NCI-H1105 treated with DMSO at 0.1 percent for 48 hours (cell line): Measurements from ENCODE around the gene PLEKHH3.
"Not testable (repeated sequence)": the region's sequence is repeated elsewhere in the genome, so short reads cannot be mapped to it uniquely, and the experiment has no call there.

ENCODE experiments used
- DNase-seq: peaks from one replicate; lab custom pipeline; 2025; lab: John Stamatoyannopoulos, UW

The PLEKHH3 gene

DNA sequence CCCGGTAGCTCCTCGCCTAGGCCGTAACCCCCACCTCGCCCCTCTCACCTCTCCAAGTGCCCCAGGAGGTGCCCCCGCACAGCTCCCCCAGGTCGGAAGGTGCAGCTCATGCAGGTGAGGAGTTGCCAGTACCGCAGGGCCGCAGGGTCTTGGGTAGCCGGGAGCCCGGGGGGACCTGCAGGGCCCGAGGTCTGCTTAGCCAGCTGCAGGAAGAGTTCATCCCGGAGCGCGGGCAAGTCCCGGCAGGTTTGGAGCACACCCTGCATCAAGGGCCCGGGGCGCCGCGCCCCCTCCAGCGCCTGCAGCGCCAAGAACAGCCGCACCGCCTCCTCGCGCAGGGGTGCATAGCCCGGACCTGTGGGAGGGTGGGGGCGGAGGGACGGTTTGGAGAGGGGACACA, 4.8 kb downstream of the PLEKHH3 start:
- DNase-seq = peak; percentile 81

DNA sequence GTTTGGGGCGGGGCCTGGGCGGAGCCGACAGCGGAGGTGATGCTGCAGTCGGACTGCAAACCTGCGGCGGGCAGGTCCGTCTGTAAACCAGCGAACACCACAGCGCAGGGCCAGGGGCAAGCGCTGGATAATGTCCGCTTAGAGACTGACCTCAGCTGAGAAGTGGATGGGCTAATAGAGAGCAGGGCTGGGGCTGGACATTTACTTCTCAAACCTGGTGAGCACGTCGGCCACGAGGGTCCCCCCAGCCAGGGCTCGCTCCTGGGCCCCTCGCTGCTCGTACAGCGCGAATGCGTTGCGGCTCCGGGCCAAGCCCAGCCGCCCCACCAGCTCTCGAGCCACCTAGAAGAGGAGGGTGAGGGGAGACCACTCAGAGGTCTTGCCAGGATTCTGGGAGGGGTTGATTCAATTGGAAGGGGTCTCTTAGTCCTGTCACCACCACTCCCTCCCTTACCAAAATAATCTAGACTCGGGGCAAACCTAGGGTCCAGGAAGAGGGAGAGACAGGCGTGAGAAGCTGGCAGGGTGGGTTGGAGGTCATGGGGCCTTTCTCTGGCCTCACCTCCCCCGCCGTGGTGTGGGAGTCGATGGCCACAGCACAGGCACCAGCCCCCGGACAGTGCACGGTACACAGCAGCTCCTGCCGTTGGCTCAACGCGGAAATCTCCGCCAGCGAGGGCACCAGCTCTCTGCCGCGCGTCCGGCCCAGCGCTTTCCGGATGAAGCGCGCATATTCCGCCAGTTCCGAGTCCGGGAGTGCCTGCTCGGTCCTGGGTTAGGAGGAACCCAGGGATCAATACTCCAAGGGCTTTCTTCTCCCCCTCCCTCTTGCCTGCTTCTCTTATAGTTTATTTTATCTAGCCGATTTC, 5.8 kb downstream of the PLEKHH3 start:
- no peak for DNase-seq

DNA sequence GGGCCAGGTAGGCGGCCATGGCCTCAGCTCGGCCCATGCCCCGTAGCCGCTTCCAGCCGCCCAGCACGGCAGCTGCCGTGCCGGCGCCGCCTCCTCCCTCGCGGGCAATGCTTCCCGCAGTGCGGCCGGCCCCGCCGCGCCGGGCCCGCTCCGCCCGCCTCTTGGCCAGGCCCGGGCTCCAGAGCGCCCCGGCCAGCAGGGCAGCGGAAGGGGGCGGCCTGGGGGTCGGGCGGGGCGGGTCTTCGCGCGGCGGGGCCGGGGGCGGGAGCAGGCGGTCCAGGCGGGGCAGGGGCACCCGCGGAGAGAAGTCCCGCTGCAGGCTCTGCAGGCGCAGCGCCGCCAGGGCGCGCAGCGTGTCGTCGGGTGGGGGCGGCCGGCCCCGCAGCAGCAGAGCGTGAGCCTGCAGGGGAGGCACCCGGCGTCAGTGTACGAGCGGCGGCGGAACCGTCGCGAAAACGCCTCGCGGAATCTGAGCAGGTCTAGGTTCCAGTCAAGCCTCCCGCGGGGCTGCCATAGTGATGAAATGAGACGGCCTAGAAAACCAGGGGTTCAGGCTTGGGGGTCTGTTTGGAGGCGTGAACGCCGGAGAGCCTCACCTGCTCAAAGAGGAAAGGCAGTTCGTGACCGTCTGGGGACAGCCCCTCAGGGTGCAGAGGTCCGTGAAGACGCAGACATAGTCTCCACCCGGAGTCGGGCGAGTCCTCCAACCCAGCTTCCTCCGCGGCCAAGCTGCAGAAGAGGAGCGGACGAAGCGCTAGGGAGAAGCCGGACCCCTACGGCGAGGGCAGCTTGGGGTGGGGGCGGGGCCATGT, 6.6 kb downstream of the PLEKHH3 start:
- DNase-seq = no peak

DNA sequence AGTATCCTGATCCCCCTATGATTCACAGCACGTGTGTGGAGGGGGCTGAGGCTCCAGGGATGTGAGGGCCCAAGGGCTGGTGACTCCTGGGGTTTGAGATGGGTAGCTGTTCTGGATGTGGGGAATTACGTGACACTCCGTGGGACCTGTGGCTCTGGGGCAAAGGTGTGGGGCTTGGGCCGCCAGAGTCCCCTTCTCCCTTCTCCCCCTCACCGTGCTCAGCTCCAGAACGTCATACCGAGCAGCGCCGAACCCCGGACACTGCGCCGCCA, 7.2 kb downstream of the PLEKHH3 start:
- DNase-seq = no peak

DNA sequence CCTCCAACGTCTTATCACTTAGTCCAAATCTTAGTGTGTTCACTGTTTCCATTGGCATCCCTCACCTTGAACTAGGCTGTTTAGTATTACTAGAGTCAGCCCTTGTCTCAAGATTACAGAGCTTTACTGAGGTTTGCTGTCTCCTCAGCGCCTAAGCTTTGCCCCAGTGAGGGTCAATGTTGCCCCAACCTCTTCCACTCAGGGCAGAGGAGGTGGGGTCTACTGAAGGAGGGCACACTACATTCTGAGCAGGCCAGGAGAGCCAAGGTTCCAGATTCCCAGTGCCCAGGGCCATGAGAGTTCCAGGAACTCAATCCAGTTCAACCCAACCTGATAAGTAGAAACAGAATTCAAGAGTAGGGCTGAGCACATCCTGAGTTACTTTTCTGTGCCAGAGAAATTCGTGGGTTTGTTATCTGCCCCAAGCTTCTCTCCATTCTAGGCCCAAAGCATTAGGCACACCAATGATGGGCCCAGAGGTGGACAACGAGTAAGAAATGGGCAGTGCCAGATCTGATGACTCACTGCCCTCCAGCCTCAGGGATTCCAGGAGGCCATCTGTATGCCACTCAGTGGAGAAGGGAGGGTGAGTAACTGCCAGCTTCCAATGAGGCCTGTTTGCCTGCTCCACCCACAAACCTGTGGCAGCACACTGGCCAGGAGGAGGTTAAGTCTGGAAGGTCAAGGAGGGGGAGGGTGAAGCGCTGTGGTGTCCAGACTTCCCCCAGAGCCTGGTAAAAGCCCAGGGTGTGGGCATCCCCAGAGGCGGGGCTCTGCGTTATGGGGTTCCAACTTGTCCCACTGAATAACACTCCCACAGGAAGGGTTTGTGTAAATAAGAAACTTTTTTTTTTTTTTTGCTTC, 9.5 kb downstream of the PLEKHH3 start:
- no peak for DNase-seq

DNA sequence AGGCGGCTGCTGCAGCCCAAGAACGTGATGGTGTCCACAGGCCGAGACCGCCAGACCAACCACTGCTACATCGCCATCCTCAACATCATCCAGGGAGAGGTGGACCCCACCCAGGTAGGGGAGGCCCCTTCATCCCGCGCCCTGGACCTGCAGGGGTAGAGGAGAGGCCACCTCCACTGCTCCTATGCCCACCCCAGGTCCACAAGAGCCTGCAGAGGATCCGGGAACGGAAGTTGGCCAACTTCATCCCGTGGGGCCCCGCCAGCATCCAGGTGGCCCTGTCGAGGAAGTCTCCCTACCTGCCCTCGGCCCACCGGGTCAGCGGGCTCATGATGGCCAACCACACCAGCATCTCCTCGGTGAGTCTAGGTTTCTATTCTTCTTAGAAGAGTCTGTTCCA, 10.7 kb downstream of the PLEKHH3 start:
- not testable (repeated sequence) for DNase-seq

DNA sequence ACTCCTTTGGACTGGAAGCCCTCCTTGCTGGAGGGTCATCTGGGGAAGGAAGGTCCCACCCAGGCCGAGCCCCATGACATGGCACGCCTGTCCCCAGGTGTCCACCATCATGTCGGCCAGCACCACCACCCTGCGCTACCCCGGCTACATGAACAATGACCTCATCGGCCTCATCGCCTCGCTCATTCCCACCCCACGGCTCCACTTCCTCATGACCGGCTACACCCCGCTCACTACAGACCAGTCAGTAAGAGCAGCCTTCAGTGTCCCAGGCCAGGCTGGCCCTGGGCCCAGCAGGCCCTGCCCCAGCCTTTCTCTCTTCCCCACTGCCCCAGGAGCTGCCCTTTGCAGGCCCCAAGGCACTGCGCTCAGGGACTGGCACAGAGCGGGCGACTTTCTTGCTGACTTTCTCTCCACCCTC, 11.2 kb downstream of the PLEKHH3 start:
- no peak for DNase-seq

DNA sequence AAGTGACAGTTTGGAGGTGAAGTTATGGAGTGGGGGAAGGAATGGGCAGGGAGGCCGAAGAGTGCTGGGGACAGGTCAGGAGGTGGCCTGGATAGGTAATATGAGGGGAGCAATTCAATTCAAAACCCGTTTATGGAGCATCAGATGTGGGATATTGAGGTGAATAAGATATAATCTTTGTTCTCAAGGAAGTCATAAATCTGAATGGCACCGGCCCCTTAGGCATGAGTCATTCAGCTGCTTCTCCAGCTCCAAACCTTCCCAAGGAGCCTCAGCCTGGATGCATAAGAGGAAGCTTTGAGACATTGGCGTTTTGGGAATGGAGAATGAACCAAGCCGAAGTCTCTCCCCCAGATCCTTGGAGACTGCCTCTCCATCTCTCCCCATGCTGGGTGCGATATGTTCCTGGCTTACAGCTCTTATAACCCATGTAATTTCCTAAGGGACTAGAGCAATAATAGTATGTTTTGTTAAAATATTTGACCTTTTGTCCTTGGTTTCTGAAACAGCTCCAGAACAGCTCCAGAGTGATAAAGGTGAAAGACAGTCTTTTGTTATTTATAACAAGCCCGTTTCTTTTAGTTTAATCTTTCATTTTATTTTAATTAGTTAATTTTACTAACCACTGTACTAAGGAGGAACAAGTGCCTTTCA, 16.0 kb downstream of the PLEKHH3 start:
- DNase-seq = no peak

DNA sequence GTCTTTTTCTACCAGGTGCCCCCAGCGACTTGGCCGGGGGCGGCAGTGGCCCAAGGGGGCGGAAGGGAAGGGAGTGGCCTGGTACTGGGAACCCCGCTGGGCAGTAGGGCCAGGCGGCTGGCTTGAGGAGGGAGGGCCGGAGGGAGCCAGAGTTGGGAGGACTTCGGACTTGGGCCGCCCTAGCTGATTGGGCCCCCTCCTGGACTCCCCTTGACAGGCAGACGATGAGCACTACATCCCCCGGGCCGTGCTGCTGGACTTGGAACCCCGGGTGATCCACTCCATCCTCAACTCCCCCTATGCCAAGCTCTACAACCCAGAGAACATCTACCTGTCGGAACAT, 16.9 kb downstream of the PLEKHH3 start:
- not testable (repeated sequence) for DNase-seq

DNA sequence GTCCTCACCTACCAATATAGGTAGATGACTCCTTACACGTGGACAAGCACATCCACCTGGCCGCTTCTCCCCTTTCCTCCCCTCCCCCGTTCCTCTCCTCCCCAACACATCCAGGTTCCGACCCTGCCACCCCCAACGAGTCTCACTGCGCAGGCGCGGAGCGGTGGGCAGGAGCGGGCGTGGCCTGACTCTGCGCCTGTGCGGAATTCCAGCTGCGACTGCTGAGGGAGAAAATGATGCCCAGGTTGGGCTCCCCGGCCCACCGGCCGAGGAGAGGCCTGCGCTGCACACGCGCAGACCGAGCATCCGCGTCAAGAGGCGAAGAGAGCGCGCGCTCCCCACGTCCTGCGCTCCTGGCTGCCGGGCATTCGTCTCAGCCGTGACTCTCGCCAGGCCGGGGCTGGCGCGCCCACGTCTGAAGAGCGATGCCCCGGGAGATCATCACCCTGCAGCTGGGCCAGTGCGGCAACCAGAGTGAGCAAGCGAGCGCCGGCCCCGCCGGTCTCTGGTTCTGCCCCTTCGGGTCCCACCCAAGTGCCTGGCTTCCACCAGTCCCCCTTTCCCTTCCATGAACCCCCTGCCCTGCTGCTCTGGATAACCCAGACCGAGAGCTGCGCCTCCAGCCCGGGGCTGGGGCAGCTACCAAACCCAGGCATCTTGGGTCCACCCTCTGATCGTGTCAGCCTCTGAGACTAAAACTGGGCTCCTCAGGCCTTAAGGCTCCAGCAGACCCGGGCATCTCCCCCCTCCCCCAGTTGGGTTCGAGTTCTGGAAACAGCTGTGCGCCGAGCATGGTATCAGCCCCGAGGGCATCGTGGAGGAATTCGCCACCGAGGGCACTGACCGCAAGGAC, 17.5 kb downstream of the PLEKHH3 start, which contains the start of gene TUBG2:
Gene TUBG2, plus strand, starts transcription at position 206 of the 853 bp plus-strand sequence. Its CDS starts 220 bp downstream, at position 426.
- peak; percentile 95 for DNase-seq

DNA sequence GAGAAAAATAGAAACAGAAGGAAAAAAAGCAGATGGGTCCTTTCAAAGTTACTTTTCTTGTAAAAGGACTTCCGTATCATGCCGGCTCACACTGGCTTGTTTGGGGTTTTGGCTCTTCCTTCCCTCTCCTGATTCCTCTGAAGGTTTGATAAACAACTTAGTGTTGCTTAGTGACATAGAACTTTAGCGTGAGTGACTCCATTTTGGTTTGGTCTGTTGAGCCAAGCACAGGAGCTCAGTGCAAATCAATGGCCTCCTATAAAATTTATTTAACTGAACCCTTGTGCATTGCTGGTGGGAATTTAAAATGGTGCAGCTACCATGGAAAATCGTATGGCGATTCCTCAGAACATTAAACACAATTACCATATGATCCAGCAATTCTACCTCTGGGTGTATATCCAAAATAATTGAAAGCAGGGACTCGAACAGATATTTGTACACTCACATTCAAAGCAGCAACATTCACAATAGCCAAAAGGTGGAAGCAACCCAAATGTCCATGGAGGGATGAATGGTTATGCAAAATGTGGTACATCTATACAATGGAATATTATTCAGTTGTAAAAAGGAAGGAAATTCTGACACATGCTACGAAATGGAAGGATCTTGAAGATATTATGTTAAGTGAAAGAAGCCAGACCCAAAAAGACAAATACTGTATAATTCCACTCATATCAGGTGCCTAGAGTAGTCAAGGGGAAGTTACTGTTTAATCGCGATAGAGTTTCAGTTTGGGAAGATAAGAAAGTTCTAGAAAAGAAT, 18.8 kb downstream of the PLEKHH3 start:
- no peak for DNase-seq

DNA sequence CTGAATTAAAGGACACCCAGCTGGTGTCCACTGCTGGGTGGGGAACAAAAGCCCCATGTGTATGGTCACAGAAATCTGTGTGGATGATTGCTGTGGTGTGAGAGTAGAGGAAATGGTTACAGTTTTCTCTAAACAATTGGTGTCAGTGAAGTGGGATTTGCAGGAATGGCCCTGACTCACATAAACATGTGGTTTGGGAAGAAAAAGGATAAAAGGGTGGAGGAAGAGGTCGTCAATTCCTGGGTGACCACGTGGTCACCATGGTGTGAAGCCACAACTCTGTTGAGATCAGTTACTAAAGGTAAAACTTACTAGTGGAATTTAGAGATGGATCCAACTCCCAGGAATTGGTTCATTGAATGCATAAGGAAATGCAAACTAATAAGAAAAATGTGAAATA, 21.3 kb downstream of the PLEKHH3 start:
- DNase-seq = no peak

DNA sequence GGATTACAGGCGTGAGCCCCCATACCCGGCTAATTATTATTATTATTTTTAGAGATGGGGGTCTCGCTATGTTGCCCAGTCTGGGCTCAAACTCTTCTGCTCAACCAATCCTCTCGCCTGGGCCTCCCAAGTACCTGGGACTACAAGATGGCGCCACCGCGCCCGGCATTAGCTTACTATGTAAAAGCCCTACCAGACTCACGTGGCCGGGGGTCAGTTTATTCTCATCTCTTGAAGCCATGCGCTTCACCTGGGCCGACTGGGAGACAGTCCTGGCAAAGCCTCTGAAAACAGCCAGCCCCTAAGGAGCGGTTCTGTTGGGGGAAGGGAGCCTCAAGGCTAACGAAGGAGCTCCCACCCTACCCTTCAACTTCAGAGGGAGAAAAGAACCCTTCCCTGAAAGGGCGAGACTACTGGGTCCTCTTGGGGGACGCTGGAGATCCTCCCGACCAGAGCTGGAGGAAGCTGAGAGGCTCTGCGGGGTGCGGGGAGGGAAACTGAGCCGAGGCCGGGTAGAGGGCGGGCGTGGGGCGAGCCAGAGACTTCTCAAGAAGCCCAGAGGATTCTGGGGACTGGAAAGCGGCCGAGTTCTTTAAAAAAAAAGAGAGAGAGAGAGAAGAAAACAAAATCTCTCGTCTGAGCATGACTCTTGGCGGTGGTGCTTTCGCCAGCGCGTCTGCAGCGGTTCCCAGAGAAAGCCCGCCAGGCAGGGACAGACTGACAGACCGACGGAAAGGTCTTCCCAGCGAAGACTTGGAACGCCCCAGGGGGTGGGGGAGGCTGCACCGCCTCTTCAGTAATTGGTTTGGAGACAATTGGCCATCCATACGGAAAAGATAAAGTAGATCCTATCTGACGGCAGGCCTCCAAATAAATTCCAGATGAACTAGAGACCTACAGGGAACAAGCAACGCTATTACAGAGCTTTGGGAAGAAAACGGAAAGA, 23.3 kb downstream of the PLEKHH3 start:
- no peak for DNase-seq

DNA sequence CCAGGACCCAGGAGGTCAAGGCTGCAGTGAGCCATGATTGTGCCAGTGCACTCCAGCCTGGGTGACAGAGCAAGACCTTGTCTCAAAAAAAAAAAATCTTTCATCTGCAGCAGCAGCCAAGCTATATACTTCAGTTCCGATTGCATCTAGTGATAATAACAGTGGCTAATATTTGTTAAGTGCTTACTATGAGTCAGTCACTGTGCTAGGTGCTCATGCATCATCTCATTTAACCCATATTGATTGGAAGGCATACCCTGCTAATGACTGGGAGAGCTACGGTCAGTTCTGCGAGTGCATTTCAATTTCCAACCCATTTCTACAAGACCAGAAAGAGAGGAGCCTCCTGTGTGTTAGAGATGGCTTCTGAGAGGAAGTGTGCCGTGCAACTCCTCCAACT, 25.4 kb downstream of the PLEKHH3 start:
- no peak for DNase-seq

DNA sequence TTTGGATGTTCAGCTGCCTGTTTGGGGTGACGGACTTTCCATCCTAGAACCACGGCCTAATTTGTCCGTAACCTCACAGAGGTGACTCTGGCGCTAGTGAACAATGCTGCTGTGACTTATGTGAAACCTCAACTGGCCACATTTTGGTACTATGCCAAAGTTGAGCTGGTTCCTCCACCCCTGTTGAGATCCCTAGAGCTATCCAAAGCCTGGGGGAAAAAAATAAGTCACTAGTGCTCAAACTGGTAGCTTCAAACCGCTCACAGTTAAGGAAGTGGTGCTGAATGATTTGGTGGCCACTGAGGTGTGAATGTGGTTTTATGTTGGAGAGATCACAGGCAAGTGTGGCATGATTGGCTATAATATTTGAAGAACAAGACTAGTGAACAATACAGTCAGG, 29.0 kb downstream of the PLEKHH3 start:
- DNase-seq = no peak

DNA sequence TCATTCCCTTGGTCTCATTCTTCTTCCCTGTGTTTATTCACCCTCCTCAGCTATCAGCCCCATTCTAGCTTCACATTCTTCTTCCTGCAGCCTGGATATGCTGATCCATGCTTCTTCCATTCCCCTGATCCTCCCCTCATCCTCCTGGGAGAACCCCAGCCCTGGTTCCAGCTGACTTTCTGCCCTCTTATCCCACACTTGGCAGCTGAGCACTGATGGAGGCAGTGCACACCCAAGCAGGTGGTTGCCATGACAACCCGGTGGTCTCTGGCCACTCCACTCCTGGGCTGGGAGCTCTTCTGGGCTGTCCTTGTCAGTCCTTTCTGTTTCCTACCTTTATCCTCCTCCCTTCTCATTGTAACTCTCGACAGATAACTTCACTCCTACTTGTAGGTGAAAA, 34.5 kb downstream of the PLEKHH3 start:
- peak; percentile 47 for DNase-seq

DNA sequence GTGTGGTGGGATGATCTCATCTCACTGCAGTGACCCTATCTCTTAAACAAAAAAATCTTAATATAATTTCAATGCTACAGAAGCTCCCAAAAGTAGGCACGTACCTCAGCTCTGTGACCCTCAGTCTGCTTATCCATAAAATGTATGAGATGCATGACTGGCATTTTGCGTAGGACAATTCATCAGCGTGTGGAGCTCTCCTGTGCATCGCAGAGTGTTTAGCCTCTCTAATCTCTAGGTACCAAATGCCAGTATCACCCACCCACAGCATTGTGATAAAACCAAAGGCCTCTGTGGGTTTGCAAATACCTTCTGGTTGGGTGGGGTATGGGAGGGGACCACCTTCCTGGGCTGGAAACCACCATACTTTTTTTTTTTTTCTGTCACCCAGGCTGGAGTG, 36.7 kb downstream of the PLEKHH3 start:
- DNase-seq = no peak

DNA sequence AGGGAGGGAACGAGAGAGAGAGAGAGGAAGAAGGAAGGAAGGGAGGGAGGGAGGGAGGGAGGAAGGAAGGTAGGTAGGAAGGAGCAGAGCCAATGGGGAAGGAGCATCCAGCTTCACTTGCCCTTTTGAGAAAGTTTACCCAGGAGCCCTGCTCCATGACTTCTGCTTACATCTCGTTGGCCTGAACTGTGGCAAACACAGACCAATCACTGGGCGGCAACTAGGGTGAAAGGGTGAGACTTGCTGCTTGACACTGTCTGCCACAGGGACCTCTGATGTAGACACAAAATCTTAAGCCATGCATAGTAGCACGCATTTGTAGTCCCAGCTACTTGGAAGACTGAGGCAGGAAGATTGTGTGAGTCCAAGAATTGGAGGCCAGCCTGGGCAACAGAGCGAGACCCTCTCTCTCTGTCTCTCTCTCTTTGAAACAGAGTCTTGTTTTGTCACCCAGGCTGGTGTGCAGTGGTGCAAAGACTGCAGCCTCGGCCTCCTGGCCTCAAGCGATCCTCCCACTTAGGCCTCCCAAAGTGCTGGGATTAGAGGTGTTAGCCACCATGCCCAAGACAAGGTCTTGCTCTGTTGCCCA, 37.2 kb downstream of the PLEKHH3 start:
- DNase-seq = no peak
